ENCODE data around the gene TLE6. TPM values are rescaled to one million over a fixed set of nuclear protein-coding genes. Genes with fewer than 3 reads are reported as not detected.

Gene TLE6
- total and polyA plus RNA-seq, 10 of the 15 experiments (the other 5 are each of a cell fraction or from before 2014, with no cell fraction given): 2.7 to 13.8 (median 6.4) TPM

GRCh38 chr19:3036119-3036976 lies 59.0 kb downstream of the TLE6 start (continued):
- no peak; the same call in 1 of the 2 replicates for TF ChIP-seq RUNX3 (IDR thresholded peaks at IDR 0.05; ENCODE audit: low read length)
- TF ChIP-seq CREM (IDR thresholded peaks at IDR 0.05; ENCODE audit: low read depth): 0 out of 2 replicates have a peak, but pooled peaks have one; percentile 30
- TF ChIP-seq ZNF217 (IDR thresholded peaks at IDR 0.05): no peak
- TF ChIP-seq RCOR1 (conservative IDR thresholded peaks at IDR 0.05; ENCODE audit: low read depth, low read length): no peak
- TF ChIP-seq ETV6 (conservative IDR thresholded peaks at IDR 0.05 in 1 of 2, IDR thresholded peaks at IDR 0.05 in 1 of 2; ENCODE audit: borderline replicate concordance in 1 of 2, low read depth in 1 of 2): no peak
- no peak for TF ChIP-seq NFYB (IDR thresholded peaks at IDR 0.05; ENCODE audit: insufficient read depth, low read depth, low read length)
- no peak for TF ChIP-seq STAT3 (IDR thresholded peaks at IDR 0.05; ENCODE audit: low read depth, low read length)
- TF ChIP-seq ZNF24 (IDR thresholded peaks at IDR 0.05): no peak
- no peak for TF ChIP-seq RAD51 (IDR thresholded peaks at IDR 0.05)
- no peak for TF ChIP-seq SUZ12 (IDR thresholded peaks at IDR 0.05; ENCODE audit: unreplicated experiment)
- TF ChIP-seq MTA3 (IDR thresholded peaks at IDR 0.05; ENCODE audit: borderline replicate concordance, low read length): no peak
- TF ChIP-seq POU2F2 (IDR thresholded peaks at IDR 0.05; ENCODE audit: borderline replicate concordance, low read depth, low read length): no peak
- 0 out of 2 replicates have a peak, but pooled peaks have one; percentile 38 for TF ChIP-seq TARDBP (IDR thresholded peaks at IDR 0.05; ENCODE audit: borderline replicate concordance)
- no peak for TF ChIP-seq SREBF1 (IDR thresholded peaks at IDR 0.05; ENCODE audit: low read length)
- TF ChIP-seq TCF7 (IDR thresholded peaks at IDR 0.05; ENCODE audit: borderline replicate concordance): no peak
- no peak for TF ChIP-seq KLF5 (IDR thresholded peaks at IDR 0.05; ENCODE audit: partially characterized antibody)
- TF ChIP-seq, protein P1, sequence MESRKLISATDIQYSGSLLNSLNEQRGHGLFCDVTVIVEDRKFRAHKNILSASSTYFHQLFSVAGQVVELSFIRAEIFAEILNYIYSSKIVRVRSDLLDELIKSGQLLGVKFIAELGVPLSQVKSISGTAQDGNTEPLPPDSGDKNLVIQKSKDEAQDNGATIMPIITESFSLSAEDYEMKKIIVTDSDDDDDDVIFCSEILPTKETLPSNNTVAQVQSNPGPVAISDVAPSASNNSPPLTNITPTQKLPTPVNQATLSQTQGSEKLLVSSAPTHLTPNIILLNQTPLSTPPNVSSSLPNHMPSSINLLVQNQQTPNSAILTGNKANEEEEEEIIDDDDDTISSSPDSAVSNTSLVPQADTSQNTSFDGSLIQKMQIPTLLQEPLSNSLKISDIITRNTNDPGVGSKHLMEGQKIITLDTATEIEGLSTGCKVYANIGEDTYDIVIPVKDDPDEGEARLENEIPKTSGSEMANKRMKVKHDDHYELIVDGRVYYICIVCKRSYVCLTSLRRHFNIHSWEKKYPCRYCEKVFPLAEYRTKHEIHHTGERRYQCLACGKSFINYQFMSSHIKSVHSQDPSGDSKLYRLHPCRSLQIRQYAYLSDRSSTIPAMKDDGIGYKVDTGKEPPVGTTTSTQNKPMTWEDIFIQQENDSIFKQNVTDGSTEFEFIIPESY (IDR thresholded peaks at IDR 0.05): no peak
- peak; percentile 17; the same call in 1 of the 2 replicates for TF ChIP-seq LARP7 (IDR thresholded peaks at IDR 0.05)
- TF ChIP-seq SMAD5 (IDR thresholded peaks at IDR 0.05; ENCODE audit: low read depth): no peak
- TF ChIP-seq KDM1A (IDR thresholded peaks at IDR 0.05; ENCODE audit: borderline replicate concordance): no peak
- peak; percentile 57; the same call in 1 of the 2 replicates for TF ChIP-seq SIN3A (IDR thresholded peaks at IDR 0.05; ENCODE audit: low read depth, low read length)
- TF ChIP-seq ATF2 (IDR thresholded peaks at IDR 0.05; ENCODE audit: low read length): no peak
- TF ChIP-seq, protein P2, sequence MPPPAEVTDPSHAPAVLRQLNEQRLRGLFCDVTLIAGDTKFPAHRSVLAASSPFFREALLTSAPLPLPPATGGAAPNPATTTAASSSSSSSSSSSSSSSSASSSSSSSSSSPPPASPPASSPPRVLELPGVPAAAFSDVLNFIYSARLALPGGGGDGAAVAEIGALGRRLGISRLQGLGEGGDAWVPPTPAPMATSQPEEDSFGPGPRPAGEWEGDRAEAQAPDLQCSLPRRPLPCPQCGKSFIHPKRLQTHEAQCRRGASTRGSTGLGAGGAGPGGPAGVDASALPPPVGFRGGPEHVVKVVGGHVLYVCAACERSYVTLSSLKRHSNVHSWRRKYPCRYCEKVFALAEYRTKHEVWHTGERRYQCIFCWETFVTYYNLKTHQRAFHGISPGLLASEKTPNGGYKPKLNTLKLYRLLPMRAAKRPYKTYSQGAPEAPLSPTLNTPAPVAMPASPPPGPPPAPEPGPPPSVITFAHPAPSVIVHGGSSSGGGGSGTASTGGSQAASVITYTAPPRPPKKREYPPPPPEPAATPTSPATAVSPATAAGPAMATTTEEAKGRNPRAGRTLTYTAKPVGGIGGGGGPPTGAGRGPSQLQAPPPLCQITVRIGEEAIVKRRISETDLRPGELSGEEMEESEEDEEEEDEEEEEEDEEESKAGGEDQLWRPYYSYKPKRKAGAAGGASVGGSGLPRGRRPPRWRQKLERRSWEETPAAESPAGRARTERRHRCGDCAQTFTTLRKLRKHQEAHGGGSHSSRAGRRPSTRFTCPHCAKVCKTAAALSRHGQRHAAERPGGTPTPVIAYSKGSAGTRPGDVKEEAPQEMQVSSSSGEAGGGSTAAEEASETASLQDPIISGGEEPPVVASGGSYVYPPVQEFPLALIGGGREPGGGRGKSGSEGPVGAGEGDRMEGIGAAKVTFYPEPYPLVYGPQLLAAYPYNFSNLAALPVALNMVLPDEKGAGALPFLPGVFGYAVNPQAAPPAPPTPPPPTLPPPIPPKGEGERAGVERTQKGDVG (CRISPR knock-in tag; IDR thresholded peaks at IDR 0.05): no peak
- TF ChIP-seq EZH2 (IDR thresholded peaks at IDR 0.05; ENCODE audit: borderline replicate concordance, control insufficient read depth, low read depth, low read length): no peak
- peak; percentile 66 for TF ChIP-seq SP1 (IDR thresholded peaks at IDR 0.05; ENCODE audit: low read depth, low read length)
- no peak for TF ChIP-seq RBBP5 (conservative IDR thresholded peaks at IDR 0.05)
- TF ChIP-seq ASH2L (IDR thresholded peaks at IDR 0.05; ENCODE audit: borderline replicate concordance, low read depth): no peak

All from GM12878 (cell line).